Inflammatory macrophage treated with lipopolysaccharide for 4 hours (primary cell): ENCODE data around the gene TUT1.
"Not testable (repeated sequence)": the region's sequence is repeated elsewhere in the genome, so short reads cannot be mapped to it uniquely, and the experiment has no call there.

ENCODE experiments used
- DNase-seq: peaks from one replicate; pipeline ENCODE4 v3.0.0-alpha.2; 2020

The TUT1 gene

GRCh38 chr11:62554387-62555167 is 36.7 kb downstream of the TUT1 start:
- DNase-seq = no peak

GRCh38 chr11:62553839-62554361 is 37.4 kb downstream of the TUT1 start:
- DNase-seq = peak; percentile 89

GRCh38 chr11:62553080-62553838 is 38.1 kb downstream of the TUT1 start:
- peak; percentile 90 for DNase-seq

- no peak for DNase-seq
Measured at GRCh38 chr11:62552485-62553079, 38.7 kb downstream of the TUT1 start.

- not testable (repeated sequence) for DNase-seq
Measured at GRCh38 chr11:62550478-62550877, 40.8 kb downstream of the TUT1 start.

GRCh38 chr11:62548545-62549335 is 42.6 kb downstream of the TUT1 start:
- DNase-seq = no peak

GRCh38 chr11:62547691-62548281 is 43.5 kb downstream of the TUT1 start:
- no peak for DNase-seq

- DNase-seq = peak; percentile 26
Measured at GRCh38 chr11:62546929-62547625, 44.2 kb downstream of the TUT1 start.

GRCh38 chr11:62546244-62546928 is 44.9 kb downstream of the TUT1 start, which contains the start of gene AHNAK:
TSS of gene AHNAK (minus strand) at chr11:62546806. CDS start at chr11:62536098, 10,708 bp downstream.
- DNase-seq = peak; percentile 82

- peak; percentile 75 for DNase-seq
Measured at GRCh38 chr11:62545437-62546243, 45.7 kb downstream of the TUT1 start.

- DNase-seq = peak; percentile 67
Measured at GRCh38 chr11:62544581-62545436, 46.5 kb downstream of the TUT1 start.

GRCh38 chr11:62543680-62544444 is 47.5 kb downstream of the TUT1 start:
- peak; percentile 12 for DNase-seq

- DNase-seq = peak; percentile 87
Measured at GRCh38 chr11:62542750-62543567, 48.4 kb downstream of the TUT1 start.

GRCh38 chr11:62542111-62542745 is 49.1 kb downstream of the TUT1 start:
- no peak for DNase-seq

GRCh38 chr11:62540804-62541701 is 50.3 kb downstream of the TUT1 start:
- peak; percentile 92 for DNase-seq
